SKM-1 treated with dmso at 0.1 percent for 144 hours (cell line): ENCODE results near the gene WDR46.

Source experiments
- DNase-seq: peaks from one replicate; lab custom pipeline; 2025; ENCODE audit not compliant: unreplicated experiment; lab: John Stamatoyannopoulos, UW

The WDR46 gene

DNA sequence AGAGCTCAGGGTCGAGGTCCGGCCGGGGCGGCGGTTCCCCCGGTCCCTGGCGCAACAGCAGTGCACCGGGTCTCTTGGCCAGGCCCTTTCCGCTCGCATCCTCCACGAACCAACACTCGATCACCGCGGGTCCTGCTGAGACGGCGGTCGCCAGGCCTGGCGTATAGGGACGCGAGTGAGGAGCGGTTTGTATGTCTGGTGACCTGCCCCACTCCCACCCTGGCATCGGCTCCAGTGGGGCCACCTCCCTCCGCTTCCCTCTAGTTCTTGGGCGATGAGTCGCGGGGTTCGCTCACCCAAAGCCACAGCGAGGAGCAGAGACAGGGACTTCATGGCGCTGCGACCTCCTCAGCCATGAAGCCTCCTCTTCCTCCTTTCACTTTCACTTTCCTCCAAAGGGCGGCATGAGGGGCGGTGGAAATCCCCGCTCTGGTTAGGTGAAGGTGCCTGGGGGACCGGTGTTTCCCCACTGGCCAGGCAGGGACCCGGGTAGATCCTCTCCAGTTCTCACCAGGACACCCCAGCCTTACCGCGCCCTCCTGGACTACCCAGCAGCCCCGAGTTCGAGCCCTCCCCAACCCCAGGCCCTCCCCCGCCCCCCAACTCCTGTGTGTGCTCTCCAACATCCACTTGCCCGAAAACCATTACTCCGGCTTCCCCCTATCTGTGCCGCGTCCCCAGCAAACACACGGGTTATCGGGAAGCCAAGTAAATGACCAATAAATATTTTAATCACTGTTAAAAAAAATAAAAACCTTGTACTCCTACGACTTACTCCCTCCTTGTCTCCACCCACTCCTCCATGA, 24.9 kb upstream of the WDR46 start, which contains the start of gene TAPBP:
TAPBP (minus strand) TSS at position 370 of the 806 bp plus-strand sequence; CDS start at position 333, 37 bp downstream.
- DNase-seq = peak; percentile 25

- DNase-seq = peak; percentile 42
These were observed 24.2 kb upstream of the WDR46 start for GRCh38 chr6:33313105-33313708.

DNA sequence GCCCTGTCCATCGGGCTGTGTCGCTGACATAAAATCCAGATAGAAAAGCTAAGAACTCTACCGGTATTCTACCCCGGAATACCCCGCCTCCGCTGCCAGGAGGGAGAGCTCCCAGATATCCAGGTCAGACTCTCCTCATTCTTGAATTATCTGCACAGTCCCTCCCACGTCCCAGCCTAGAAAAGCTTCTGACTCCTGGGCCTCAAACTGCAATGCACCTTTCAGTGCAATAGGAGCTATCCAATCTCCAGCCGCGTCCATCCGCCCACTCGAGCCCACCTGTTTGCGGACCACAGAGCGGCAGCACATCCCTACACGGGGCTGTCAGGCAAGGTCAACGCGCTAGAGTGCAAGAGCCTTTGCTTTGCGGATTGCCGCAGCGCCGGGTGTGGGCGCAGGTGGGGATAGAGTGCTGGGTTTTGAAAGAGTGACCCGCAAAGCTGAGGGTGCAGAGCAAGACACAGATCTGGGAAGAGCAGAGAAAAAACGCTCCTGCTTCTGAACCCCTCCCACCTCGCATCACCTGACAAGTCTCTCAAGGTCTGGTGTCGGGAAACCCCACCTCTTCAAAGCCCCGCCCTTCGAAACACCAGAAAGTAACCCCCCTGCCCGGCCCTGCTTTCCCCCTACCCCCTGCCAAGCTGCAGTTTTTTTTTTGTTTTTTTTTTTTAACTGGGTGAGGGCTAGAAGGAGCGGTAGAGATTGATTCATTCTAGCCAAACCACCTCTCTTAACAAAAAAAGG, 23.5 kb upstream of the WDR46 start:
- no peak for DNase-seq

DNA sequence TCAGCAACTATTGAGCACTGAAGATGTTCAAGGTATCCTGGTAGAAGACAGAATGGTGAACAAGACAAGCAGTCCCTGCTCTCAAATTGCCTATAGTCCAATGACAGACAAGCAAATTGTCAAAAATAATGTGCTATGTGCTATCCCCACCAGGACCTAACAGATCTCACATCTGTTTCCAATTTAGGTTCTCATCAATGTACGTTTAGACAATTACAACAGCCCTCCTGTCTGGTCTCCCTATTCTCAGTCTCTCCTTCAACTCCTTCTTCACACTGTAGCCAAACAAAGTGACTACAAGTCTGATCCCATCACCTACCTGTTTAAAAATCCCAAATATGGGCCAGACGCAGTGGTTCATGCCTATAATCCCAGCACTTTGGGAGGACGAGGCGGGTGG, 17.3 kb upstream of the WDR46 start:
- DNase-seq = no peak

DNA sequence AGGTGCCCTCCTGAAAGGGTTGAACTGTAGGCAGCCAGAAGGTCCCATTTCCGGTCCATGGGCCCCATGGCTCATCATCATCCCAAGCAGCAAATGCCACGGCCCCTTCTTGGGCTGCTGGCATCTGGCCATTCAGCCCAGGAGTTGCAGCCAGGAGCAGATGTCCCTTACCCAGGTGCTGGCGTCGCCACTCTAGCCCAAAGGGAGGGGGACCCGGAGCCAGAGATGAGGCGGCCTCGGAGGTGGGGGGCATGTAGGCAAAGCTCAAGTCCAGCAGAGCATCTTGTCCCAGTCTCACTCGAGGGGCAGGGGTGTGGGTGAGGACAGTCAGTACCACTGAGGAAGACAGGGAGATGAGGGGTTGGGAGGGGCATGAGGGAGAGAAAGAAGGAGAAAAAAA, 16.0 kb upstream of the WDR46 start:
- no peak for DNase-seq

DNA sequence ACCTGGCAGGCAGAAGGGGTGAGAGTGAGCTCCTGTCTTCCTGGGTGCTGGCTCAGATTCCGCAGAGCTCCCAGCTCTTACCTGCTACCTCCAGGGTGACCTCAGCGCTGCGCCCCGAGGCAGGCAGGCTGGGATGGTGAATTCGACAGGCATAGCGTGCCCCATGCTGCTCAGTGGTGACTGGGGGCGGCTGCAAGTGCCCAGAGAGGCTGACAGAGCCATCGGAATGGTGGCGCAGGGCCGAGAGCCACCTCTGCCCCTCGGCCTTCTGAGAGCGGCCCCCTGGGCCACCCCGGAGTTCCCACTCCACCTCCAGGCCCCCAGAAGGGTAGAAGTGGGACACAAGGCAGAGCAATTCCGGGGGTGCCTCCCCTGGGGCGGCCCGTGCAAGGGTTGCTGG, 15.2 kb upstream of the WDR46 start:
- no peak for DNase-seq

DNA sequence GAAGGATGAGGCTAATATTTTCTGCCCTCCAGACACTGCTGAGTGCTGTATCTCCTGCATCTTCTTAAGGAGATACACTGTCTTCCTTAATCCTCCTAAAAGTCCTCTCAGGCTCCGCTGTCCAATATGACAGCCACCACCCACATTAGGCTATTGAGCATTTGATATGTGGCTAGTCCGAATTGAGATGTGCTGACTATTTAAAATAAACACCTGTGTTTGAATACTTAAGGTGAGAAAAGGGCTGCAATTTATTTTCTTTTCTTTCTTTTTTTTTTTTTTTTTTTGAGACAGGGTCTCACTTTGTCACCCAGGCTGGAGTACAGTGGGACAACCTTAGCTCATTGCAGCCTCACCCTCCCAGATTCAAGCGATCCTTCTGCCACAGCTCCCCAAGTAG, 12.8 kb upstream of the WDR46 start:
- no peak for DNase-seq

- peak; percentile 82 for DNase-seq
These were observed 10.4 kb upstream of the WDR46 start for GRCh38 chr6:33299237-33299944.

- peak; percentile 76 for DNase-seq
These were observed 9.8 kb upstream of the WDR46 start, which contains the start of gene RGL2 for GRCh38 chr6:33298773-33299236. RGL2 (minus strand) TSS chr6:33298942; CDS start chr6:33298610, 332 bp downstream.

- peak; percentile 58 for DNase-seq
These were observed 9.1 kb upstream of the WDR46 start for GRCh38 chr6:33297956-33298772.

- no peak for DNase-seq
These were observed 8.4 kb upstream of the WDR46 start for GRCh38 chr6:33297406-33297955.

GRCh38 chr6:33296797-33297405, 7.9 kb upstream of the WDR46 start:
- DNase-seq = no peak

DNA sequence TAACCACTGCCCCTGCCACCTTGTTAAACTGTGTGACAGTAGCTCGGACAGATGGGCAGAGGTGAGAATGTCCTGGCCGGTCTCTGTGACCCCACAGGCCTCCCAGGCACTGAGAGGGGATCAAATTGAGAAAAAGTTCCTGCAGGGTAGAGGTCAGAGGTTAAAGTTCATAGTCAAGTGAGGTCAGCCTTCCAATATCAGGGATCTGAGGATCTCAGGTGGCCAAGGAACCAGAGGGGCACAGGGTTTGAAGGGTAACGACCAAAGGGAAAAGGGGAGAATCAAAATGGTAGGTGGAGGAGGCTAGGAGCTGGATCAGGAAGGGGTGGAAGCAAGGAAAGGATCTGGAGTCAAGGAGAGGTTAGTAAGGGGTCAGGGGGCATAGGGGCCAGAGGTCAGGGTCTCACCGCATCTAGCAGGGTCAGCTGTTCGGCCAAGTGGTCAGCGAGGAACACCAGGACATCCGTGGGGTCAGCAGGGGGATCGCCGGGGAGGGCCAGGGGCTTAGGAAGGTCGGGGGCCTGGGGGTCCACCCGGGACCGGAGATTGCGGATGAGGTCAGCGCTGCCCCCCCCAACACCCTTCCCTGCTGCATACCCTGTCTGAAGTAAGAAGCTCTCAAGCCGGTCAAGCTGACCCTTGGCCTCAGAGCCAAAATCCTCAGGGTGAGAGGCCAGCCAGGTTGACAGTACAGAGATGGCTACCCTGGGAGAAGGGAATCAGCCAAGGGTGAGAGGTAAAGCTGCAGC, 6.8 kb upstream of the WDR46 start:
- no peak for DNase-seq

DNA sequence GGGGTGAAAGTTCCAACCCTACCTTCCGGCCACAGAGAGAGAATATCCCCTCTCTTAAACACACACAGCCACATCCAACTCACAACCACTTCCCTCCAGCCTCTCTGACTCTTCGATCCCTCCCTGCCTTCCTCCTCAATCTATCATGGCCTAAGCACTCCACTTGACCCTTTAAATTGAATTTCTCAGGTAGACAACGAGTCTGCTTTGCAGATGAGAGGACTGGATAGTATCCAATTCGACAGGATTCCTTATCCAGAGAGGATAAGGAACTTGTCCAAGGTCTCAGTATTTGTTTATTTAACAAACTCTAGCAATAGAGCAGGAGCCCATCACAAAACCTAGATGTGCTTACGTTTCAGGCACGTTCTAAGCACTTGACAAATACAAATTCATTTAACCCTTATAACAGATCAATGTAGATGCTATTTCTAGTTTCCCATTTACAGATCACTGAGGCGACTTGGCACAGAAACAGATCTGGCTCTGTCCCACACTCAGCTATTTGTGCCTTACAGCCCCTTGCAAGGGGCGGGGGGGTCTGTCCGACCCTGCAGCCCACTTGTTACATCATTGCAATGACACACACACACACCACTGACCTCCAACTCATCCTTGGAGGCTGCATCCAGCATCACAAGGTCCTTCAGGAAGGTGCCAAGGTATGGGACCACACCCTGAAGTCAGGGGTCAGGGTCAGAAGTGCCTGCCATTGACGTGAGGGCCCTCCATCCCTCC, 5.2 kb upstream of the WDR46 start:
- no peak for DNase-seq

GRCh38 chr6:33292996-33293682, 4.1 kb upstream of the WDR46 start:
- DNase-seq = no peak

DNA sequence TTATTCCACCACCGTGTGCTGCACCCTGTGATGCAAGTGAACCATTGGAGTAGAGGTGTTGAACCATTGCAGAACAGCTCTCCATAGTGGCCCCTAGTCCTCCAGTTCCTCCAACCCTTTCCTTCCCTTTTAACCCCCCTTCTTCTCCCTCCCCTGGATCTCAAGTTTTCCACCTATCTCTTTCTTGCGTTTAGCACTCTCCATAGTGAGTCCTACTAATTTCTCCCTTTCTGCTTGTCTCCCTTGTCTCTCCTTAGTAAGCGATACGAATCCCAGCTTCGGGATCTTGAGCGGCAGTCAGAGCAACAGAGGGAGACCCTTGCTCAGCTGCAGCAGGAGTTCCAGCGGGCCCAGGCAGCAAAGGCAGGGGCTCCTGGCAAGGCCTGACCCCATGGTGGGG, 1.4 kb upstream of the WDR46 start:
- DNase-seq = no peak

DNA sequence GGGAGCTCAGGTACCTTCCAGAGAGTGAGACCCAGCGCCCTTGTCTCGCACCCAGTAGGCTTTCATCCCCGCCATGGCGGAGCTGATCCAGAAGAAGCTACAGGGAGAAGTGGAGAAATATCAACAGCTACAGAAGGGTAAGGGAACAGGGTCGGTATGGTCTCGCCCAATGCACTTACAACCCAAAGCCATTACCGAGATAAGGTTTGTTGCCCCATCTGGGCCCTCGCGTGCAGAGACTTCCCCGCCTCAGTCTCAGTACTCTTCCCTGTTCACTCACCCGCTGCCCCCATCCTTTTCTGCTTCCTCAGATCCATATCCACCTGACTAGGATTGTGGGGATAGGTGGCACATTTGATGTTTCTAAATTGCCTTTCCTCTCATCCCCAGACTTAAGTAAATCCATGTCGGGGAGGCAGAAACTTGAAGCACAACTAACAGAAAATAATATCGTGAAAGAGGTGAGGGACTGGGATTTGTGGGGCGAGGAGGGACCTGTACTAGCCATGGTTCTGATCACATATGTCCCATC, 811 bp upstream of the WDR46 start:
- DNase-seq = no peak
